B cell (primary cell): ENCODE data around the gene ANTXRL. TPM values are rescaled to one million over a fixed set of nuclear protein-coding genes. Genes with fewer than 3 reads are reported as not detected.
"Not testable (repeated sequence)": the region's sequence is repeated elsewhere in the genome, so short reads cannot be mapped to it uniquely, and the experiment has no call there.

ENCODE experiments used
- ATAC-seq: fragments of 200-7000 bp; cut with Tn5 transposase; one replicate; pipeline ENCODE4 v1.10.0; 2021; ENCODE audit warnings: low read depth, mild to moderate bottlenecking, moderate number of reproducible peaks, moderate library complexity
- CTCF ChIA-PET: fragments of 350-600 bp; sonication (Branson Sonifier 250); formaldehyde crosslinking; loops from one replicate; lab custom pipeline; 2021; ENCODE audit warnings: antibody characterized with exemption, inconsistent platforms; lab: Charles Lee
- POLR2A ChIA-PET: fragments of 350-600 bp; sonication (Branson Sonifier 250); formaldehyde crosslinking; loops from one replicate; lab custom pipeline; 2021; ENCODE audit warnings: antibody characterized with exemption; lab: Charles Lee
- DNase-seq: peaks from one replicate; pipeline ENCODE4 v3.0.0; 2013
- H2AFZ ChIP-seq: 2 replicates; pipeline ENCODE4 v1.6.1; 2012; ENCODE audit warnings: mild to moderate bottlenecking, low read depth, low read length; ENCODE audit not compliant: insufficient read depth, poor library complexity, severe bottlenecking
- H3K27ac ChIP-seq, 2 donors: 1 replicate in 1 of 2; 2 replicates in 1 of 2; pipeline ENCODE4 v1.5.1; 2012 to 2013; ENCODE audit warnings: low read length in 2 of 2, mild to moderate bottlenecking in 2 of 2, moderate library complexity in 1 of 2
- H3K27me3 ChIP-seq, 4 experiments: fragments of 200-600 bp in 1 of 4; sonication (generic) in 1 of 4; replicated peaks in 1 of 4; 1 replicate in 2 of 4; 2 replicates in 2 of 4; pipeline versions ENCODE4 v1.6.1 to v1.7.0; 2013 to 2016; ENCODE audit warnings: low read length in 3 of 4, mild to moderate bottlenecking in 2 of 4, mixed read lengths in 1 of 4, moderate library complexity in 1 of 4; ENCODE audit not compliant: insufficient read depth in 4 of 4, control insufficient read depth in 3 of 4; ENCODE audit errors: control extremely low read depth in 1 of 4
- H3K36me3 ChIP-seq, 2 experiments: replicated peaks in 1 of 2; 1 replicate in 1 of 2; 2 replicates in 1 of 2; pipeline versions ENCODE4 v1.6.1 to v1.7.1; 2013; ENCODE audit warnings: low read length in 1 of 2; ENCODE audit not compliant: insufficient read depth in 2 of 2, control insufficient read depth in 1 of 2; ENCODE audit errors: control extremely low read depth in 1 of 2, extremely low read depth in 1 of 2
- H3K4me1 ChIP-seq, 2 donors: fragments of 200-600 bp in 1 of 2; sonication (generic) in 1 of 2; 1 replicate in 1 of 2; 2 replicates in 1 of 2; pipeline versions ENCODE4 v1.5.1 to v1.6.1; 2013 to 2017; ENCODE audit warnings: low read length in 2 of 2; ENCODE audit not compliant: control insufficient read depth in 2 of 2, insufficient read depth in 2 of 2
- H3K4me2 ChIP-seq: replicated peaks from 2 replicates; pipeline ENCODE3; 2012; ENCODE audit warnings: mild to moderate bottlenecking, low read depth, low read length; ENCODE audit not compliant: poor library complexity, severe bottlenecking
- H3K4me3 ChIP-seq, 5 experiments: fragments of 200-600 bp in 1 of 5; sonication (generic) in 1 of 5; 1 replicate in 3 of 5; 2 replicates in 2 of 5; pipeline versions ENCODE4 v1.5.1 to v1.7.0; 2011 to 2016; ENCODE audit warnings: low read length in 4 of 5, mild to moderate bottlenecking in 4 of 5, low read depth in 2 of 5, control low read depth in 1 of 5, moderate library complexity in 1 of 5; ENCODE audit not compliant: insufficient read depth in 1 of 5; ENCODE audit errors: control extremely low read depth in 1 of 5, extremely low read depth in 1 of 5
- H3K79me2 ChIP-seq: fragments of 200-600 bp; sonication (generic); one replicate; pipeline ENCODE4 v1.6.0; 2016; ENCODE audit warnings: low read length; ENCODE audit not compliant: control insufficient read depth, insufficient read depth
- H3K9ac ChIP-seq: fragments of 200-600 bp; sonication (generic); 2 replicates; pipeline ENCODE4 v1.6.1; 2017; ENCODE audit warnings: mild to moderate bottlenecking, low read length, moderate library complexity
- H3K9me3 ChIP-seq, 3 donors: one replicate each; pipeline versions ENCODE4 v1.6.1 to v1.7.1; 2013; ENCODE audit warnings: low read length in 2 of 3; ENCODE audit not compliant: control insufficient read depth in 2 of 3, insufficient read depth in 1 of 3; ENCODE audit errors: control extremely low read depth in 1 of 3
- H4K20me1 ChIP-seq: 2 replicates; pipeline ENCODE4 v1.6.0; 2012; ENCODE audit warnings: mild to moderate bottlenecking, low read length; ENCODE audit not compliant: insufficient read depth, control insufficient read depth, poor library complexity, severe bottlenecking
- H3K27ac Mint-ChIP-seq: one replicate; pipeline ENCODE4 v1.8.0; 2021; ENCODE audit warnings: mixed read lengths
- H3K27me3 Mint-ChIP-seq: one replicate; pipeline ENCODE4 v1.8.0; 2021; ENCODE audit warnings: mixed read lengths
- H3K4me1 Mint-ChIP-seq: one replicate; pipeline ENCODE4 v1.8.0; 2021; ENCODE audit warnings: mixed read lengths
- H3K4me3 Mint-ChIP-seq: one replicate; pipeline ENCODE4 v1.8.0; 2021; ENCODE audit warnings: mixed read lengths
- H3K9me3 Mint-ChIP-seq: one replicate; pipeline ENCODE4 v1.8.0; 2022; ENCODE audit warnings: mixed read lengths; ENCODE audit not compliant: insufficient read depth
- CTCF ChIP-seq: fragments of 200-600 bp; IDR thresholded peaks from one replicate; pipeline ENCODE4 v1.8.0; 2022; ENCODE audit warnings: antibody characterized with exemption, mild to moderate bottlenecking
- EZH2 ChIP-seq: IDR thresholded peaks from 2 replicates; pipeline ENCODE4 v1.6.1; 2012; ENCODE audit warnings: borderline replicate concordance, low read depth, mild to moderate bottlenecking, moderate library complexity, low read length; ENCODE audit not compliant: insufficient read depth, poor library complexity, severe bottlenecking
- WGBS: methylation state at CpG from one replicate; pipeline ENCODE4 v1.1.5; 2013; ENCODE audit warnings: missing lambda C conversion rate; ENCODE audit not compliant: insufficient coverage; 5-methylcytosine and 5-hydroxymethylcytosine counted together
- intact Hi-C: fragments of 100-400 bp; cut with micrococcal nuclease; formaldehyde crosslinking; loops from one replicate; pipeline ENCODE4 v1.10.0; 2022
- polyA plus RNA-seq: library from polyadenylated mRNA; depleted of rRNA; stranded (reverse); fragments of >200 nt; gene quantifications from 2 replicates; pipeline ENCODE4 v1.2.3, GENCODE V29; 2012
- total RNA-seq, 2 donors: library from RNA; stranded (reverse); fragments of 120-200 nt in 1 of 2; gene quantifications; 1 replicate in 1 of 2; 2 replicates in 1 of 2; pipeline versions ENCODE4 v1.2.3 to v1.2.4, GENCODE V29; 2013 to 2022

The ANTXRL gene
- total and polyA plus RNA-seq, 2 donors (not counting 1 experiment from before 2014, with no cell fraction given): not detected

DNA sequence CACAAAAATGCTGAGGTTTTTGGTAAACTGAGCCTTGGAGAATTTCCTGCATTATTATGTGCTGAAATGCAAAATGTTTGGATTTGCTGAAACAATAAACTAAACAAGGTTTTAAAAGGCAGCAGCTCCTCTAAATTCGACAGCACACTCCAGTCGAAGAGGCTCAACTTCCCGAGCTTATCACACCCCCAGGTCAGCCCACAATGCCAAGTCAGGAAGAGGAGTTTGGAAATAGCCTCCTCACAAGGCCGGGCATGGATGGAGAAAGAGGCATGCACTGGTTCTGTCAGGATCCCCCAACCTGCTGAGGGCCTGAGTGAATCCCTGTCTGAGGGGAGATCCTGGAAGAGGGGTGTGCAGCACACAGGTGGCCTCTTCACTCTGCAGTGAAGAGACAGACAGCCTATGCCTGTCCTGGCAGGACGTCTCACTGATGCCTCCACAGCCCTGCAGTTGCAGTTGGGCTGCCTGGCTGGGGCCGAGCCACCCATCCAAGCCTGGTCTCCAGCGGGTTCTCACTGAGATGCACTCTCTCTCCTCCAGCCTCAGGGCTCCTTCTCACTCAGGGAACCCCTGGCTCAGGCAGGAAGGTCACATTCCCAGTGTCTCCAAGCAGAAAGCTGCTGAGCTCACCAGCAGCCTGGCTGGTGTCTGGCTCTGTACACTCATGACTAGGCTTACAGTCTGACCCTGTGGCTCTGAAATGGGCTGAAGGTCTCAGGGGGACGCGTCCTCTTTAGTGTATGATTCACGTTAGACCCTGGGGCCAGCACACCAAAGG lies 40.2 kb upstream of the ANTXRL start:
- intact Hi-C loops, H3K4me2 ChIP-seq, ATAC-seq, H3K27me3 Mint-ChIP-seq, H2AFZ ChIP-seq, H4K20me1 ChIP-seq, H3K4me1 ChIP-seq, H3K9ac ChIP-seq, H3K27me3 ChIP-seq, H3K27ac Mint-ChIP-seq, H3K4me3 ChIP-seq, H3K79me2 ChIP-seq, H3K27ac ChIP-seq, H3K36me3 ChIP-seq, DNase-seq, H3K4me1 Mint-ChIP-seq, H3K9me3 Mint-ChIP-seq, CTCF ChIA-PET, POLR2A ChIA-PET, H3K4me3 Mint-ChIP-seq: not testable (repeated sequence)
- peaks cover 3 to 11% (median 4%) of the 10 kb centered on the region in 3 donors for H3K9me3 ChIP-seq
- WGBS: 88% methylated on average over 6 of the region's 10 CpGs

GRCh38 chr10:46247181-46247475 lies 39.7 kb upstream of the ANTXRL start:
- no peak overlapping the region for H3K9ac ChIP-seq
- TF ChIP-seq EZH2 (no peak), CTCF (no peak)
- H3K27ac ChIP-seq: no peak overlapping the region
- H3K4me1 ChIP-seq: no peaks in the 10 kb centered on the region
- H3K36me3 ChIP-seq: peaks cover 2 to 7% of the 10 kb centered on the region in 2 experiments
- H3K79me2 ChIP-seq: no peaks in the 10 kb centered on the region
- H3K9me3 ChIP-seq: peaks cover 0 to 6% (median 2%) of the 10 kb centered on the region in 3 donors
- 96% methylated on average over 3 of the region's 3 CpGs for WGBS
- Mint-ChIP-seq H3K27ac (no peak overlapping the region), H3K9me3 (peaks cover 7% of the 10 kb centered on the region), H3K27me3 (no peaks in the 10 kb centered on the region), H3K4me1 (no peaks in the 10 kb centered on the region), H3K4me3 (no peak overlapping the region)
- ChIA-PET POLR2A (no interaction called here), CTCF (no interaction called here)
- H2AFZ ChIP-seq: no peak overlapping the region
- H4K20me1 ChIP-seq: no peaks in the 10 kb centered on the region
- H3K4me3 ChIP-seq: no peak overlapping the region
- intact Hi-C loops: no loop called here
- no peak for DNase-seq
- H3K27me3 ChIP-seq: no peaks in the 10 kb centered on the region
- no peak for ATAC-seq
- no peak overlapping the region for H3K4me2 ChIP-seq
